Esophagus squamous epithelium (tissue), 5 donors: Measurements from ENCODE around the gene CLSTN2. TPM values are rescaled to one million over a fixed set of nuclear protein-coding genes. Genes with fewer than 3 reads are reported as not detected.

Experiments used
- DNase-seq: peaks from one replicate; lab custom pipeline; 2025; lab: John Stamatoyannopoulos, UW
- H3K27ac ChIP-seq, 4 donors: fragments of 200-600 bp; sonication (generic); one replicate each; pipeline ENCODE4 v1.5.1; 2016 to 2019; ENCODE audit warnings: mild to moderate bottlenecking in 1 of 4
- H3K27me3 ChIP-seq, 4 donors: fragments of 200-600 bp; sonication (generic); 1 replicate in 3 of 4; 2 replicates in 1 of 4; pipeline versions ENCODE4 v1.5.1 to v1.6.0; 2017 to 2021; ENCODE audit warnings: antibody characterized with exemption in 1 of 4
- H3K36me3 ChIP-seq, 3 donors: fragments of 200-600 bp; sonication (generic); one replicate each; pipeline ENCODE4 v1.5.1; 2016 to 2019
- H3K4me1 ChIP-seq, 3 donors: fragments of 200-600 bp; sonication (generic); one replicate each; pipeline ENCODE4 v1.5.1; 2017 to 2019
- H3K4me3 ChIP-seq, 4 donors: fragments of 200-600 bp; sonication (generic); 1 replicate in 3 of 4; 2 replicates in 1 of 4; pipeline ENCODE4 v1.5.1; 2016 to 2019; ENCODE audit warnings: mild to moderate bottlenecking in 2 of 4, moderate library complexity in 1 of 4
- H3K9me3 ChIP-seq, 3 donors: fragments of 200-600 bp; sonication (generic); one replicate each; pipeline ENCODE4 v1.5.1; 2016 to 2019
- POLR2A ChIP-seq, 4 donors: fragments of 450-650 bp; IDR thresholded peaks; one replicate each; pipeline ENCODE4 v1.6.1; 2017; ENCODE audit warnings: antibody characterized with exemption in 4 of 4, mild to moderate bottlenecking in 4 of 4, moderate library complexity in 3 of 4
- WGBS, 2 donors: methylation state at CpG; one replicate each; pipeline ENCODE4 v1.1.5; 2018; 5-methylcytosine and 5-hydroxymethylcytosine counted together
- intact Hi-C: fragments of 100-400 bp; cut with DNase I; formaldehyde crosslinking; loops from one replicate; pipeline ENCODE4 v1.15.0; 2022
- total RNA-seq, 4 donors: library from RNA; depleted of rRNA; stranded (reverse); fragments of >200 nt; gene quantifications; one replicate each; pipeline ENCODE4 v1.1.0, GENCODE V29; 2016
- TF ChIP-seq, protein P1 (sequence below), 6 experiments: fragments of 450-650 bp in 4 of 6; fragments of 200-600 bp in 2 of 6; sonication (generic) in 2 of 6; IDR thresholded peaks; one replicate each; pipeline ENCODE4 v1.5.1; 2016 to 2019; ENCODE audit warnings: antibody characterized with exemption in 6 of 6, mild to moderate bottlenecking in 4 of 6, moderate library complexity in 4 of 6
- donor health status: DM: yes; HTN: yes; CAD: no.

Gene CLSTN2
- total RNA-seq, 4 donors from 2014 or later = 0.53 to 5.0 (median 3.1) TPM

DNA sequence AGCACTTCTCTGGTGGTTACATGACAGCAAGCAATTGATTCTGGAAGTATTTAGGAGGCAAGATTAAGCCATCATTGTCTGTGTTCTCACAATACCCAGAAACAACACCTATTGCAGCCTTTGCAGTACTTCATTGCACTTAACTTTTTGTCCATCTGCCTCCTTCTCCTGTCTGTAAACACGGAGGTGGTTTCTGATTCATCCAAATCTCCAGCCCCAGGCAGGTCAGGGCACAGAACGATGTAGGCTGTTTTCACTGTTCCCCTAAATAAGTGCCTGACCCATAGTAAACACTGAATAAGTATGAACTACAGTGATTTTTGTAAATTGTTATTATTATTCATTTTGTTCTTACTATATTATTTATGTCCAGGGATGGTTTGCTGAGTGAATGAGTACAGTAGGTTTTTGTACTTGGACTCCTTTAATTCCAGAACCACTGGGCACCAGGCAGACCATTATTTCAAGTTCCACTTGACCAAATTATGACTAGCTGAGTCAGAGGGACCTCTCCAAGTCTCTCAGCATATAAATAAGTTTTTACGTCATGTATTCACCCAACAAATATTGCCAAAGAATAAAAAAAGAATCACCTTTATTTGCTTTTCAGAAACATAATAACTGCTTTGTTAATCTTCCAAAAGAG, 459.6 kb downstream of the CLSTN2 start:
- Histone ChIP-seq H3K9me3 (no peaks in the 10 kb centered on the region), H3K4me1 (no peaks in the 10 kb centered on the region), H3K4me3 (no peak overlapping the region), H3K27me3 (no peaks in the 10 kb centered on the region), H3K36me3 (no peaks in the 10 kb centered on the region), H3K27ac (no peak overlapping the region)
- WGBS, 2 donors = 51 to 52% methylated on average over 3 of the region's 3 CpGs
- TF ChIP-seq POLR2A (IDR thresholded peaks at IDR 0.05) = no peak
- TF ChIP-seq, protein P1, sequence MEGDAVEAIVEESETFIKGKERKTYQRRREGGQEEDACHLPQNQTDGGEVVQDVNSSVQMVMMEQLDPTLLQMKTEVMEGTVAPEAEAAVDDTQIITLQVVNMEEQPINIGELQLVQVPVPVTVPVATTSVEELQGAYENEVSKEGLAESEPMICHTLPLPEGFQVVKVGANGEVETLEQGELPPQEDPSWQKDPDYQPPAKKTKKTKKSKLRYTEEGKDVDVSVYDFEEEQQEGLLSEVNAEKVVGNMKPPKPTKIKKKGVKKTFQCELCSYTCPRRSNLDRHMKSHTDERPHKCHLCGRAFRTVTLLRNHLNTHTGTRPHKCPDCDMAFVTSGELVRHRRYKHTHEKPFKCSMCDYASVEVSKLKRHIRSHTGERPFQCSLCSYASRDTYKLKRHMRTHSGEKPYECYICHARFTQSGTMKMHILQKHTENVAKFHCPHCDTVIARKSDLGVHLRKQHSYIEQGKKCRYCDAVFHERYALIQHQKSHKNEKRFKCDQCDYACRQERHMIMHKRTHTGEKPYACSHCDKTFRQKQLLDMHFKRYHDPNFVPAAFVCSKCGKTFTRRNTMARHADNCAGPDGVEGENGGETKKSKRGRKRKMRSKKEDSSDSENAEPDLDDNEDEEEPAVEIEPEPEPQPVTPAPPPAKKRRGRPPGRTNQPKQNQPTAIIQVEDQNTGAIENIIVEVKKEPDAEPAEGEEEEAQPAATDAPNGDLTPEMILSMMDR (IDR thresholded peaks at IDR 0.05) = no peak
- no peak for DNase-seq
- intact Hi-C loops = no loop called here

DNA sequence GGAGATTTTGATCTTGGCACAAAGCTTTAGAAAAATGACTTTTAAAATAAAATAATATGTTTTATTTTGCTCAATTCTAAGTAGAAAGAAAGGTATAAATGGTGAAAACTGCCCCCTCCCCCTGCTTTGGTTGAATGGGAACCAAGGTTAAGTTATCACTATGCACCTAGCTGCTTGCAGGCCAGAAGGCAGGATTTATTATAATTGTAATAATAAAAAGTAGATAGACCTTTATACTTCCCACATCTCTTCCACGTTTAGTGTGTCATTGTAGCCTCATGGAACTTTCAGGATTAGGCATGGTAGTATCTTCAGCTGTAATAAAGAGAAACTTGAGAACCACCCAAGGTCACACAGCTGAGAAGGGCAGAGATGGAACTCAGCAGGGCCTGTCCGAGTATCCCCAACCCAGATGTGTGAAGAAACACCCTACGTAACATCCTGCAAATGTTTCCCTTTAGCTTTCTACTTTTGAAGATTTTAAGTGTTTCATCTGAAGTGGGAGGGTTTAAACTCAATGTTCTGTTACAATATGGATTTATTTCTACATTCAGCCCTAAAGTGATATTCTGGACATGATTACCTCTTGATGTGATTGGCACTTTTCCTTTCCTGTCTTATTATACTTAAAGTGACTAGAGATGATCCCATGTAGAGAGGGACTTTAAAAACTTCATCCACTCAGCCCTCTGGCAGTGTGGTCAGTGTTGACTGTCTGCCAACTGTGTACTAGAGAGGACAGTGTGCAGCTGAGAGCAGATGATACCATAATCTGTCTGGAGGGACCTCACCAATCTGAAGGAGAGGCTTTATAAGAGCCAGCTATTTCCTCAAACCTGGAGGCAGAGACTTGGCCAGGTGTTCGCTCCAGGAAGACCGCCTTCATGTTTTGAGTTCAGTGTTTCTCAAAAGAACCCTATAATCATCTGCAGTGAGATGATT, 460.4 kb downstream of the CLSTN2 start:
- no peaks in the 10 kb centered on the region for H3K27me3 ChIP-seq
- DNase-seq = no peak
- H3K4me1 ChIP-seq = no peaks in the 10 kb centered on the region
- no peaks in the 10 kb centered on the region for H3K36me3 ChIP-seq
- 76% methylated on average over 5 of the region's 5 CpGs for WGBS, 2 donors
- TF ChIP-seq POLR2A (IDR thresholded peaks at IDR 0.05) = no peak
- TF ChIP-seq, protein P1 (IDR thresholded peaks at IDR 0.05) = no peak
- H3K9me3 ChIP-seq = no peaks in the 10 kb centered on the region
- no peak overlapping the region for H3K4me3 ChIP-seq
- no peak overlapping the region for H3K27ac ChIP-seq
- intact Hi-C loops = no loop called here

DNA sequence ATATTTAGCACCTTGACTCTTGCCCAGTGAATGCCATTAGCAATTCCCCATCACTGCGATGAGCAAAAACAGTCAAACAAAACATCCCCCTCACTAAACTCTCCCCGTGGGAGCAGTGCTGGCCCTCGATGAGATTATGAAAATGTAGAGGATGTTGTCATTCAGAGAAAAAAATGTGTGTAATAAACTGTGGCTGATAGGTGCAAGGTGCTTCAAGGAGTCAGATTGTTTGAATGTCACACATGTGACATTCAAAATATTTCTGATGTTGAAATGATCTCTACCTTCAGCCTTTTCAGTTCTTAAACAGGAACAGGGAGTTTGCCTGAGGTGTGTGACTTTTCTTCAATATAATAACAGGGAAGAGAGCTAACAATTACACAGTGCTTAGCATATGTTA, 461.1 kb downstream of the CLSTN2 start:
- intact Hi-C loops = no loop called here
- Histone ChIP-seq H3K27ac (no peak overlapping the region), H3K36me3 (no peaks in the 10 kb centered on the region), H3K4me3 (no peak overlapping the region), H3K27me3 (no peaks in the 10 kb centered on the region), H3K4me1 (no peaks in the 10 kb centered on the region), H3K9me3 (no peaks in the 10 kb centered on the region)
- DNase-seq = no peak
- WGBS, 2 donors = 65 to 67% methylated on average over 3 of the region's 3 CpGs
- no peak for TF ChIP-seq POLR2A (IDR thresholded peaks at IDR 0.05)
- TF ChIP-seq, protein P1 (IDR thresholded peaks at IDR 0.05) = no peak

DNA sequence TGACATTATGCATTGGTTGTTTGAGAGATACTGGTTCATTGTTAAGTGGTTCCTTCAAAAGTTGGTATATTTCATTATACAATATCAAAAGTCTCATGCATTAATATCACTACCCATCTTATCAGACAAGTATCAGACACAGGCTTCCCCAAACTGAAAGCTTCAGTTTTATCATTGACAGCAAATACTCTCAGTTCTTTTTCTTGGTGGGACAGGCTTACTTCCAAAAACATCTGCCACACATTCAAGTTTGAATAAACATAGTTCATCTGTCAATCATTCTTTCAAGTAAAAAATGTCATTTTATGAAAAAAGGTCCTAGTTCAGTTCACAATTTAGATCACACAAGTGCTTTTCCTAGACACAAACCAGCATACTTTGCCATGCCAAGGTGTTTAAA, 462.9 kb downstream of the CLSTN2 start:
- H3K36me3 ChIP-seq = no peaks in the 10 kb centered on the region
- no peaks in the 10 kb centered on the region for H3K9me3 ChIP-seq
- TF ChIP-seq, protein P1 (IDR thresholded peaks at IDR 0.05) = no peak
- TF ChIP-seq POLR2A (IDR thresholded peaks at IDR 0.05) = no peak
- no peak overlapping the region for H3K27ac ChIP-seq
- DNase-seq = no peak
- H3K4me1 ChIP-seq = no peaks in the 10 kb centered on the region
- intact Hi-C loops = no loop called here
- no peaks in the 10 kb centered on the region for H3K27me3 ChIP-seq
- H3K4me3 ChIP-seq = no peak overlapping the region

DNA sequence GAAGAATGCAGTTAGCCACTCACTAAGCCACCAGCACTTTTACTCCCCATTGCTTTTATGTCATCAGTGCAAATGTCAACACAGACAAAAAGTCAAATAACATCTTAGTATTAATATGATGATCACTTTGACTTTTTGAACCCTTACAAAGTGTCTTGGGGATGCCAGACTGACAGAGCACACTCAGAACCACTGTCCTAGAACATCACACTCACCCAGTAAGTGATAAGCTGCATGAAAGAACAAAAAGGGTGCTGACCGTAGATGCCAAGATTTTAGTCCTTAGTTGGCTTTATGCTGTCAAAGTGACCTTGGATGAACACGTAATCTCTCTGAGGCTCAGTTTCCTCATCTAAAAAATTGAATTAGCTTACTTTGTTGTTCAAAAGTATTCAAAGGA, 463.4 kb downstream of the CLSTN2 start:
- TF ChIP-seq, protein P1 (IDR thresholded peaks at IDR 0.05) = no peak
- no peak for TF ChIP-seq POLR2A (IDR thresholded peaks at IDR 0.05)
- Histone ChIP-seq H3K36me3 (no peaks in the 10 kb centered on the region), H3K27me3 (no peaks in the 10 kb centered on the region), H3K9me3 (no peaks in the 10 kb centered on the region), H3K4me1 (no peaks in the 10 kb centered on the region), H3K4me3 (no peak overlapping the region), H3K27ac (no peak overlapping the region)
- DNase-seq = no peak
- 80 to 95% methylated on average over 2 of the region's 2 CpGs for WGBS, 2 donors
- intact Hi-C loops = no loop called here
